H1 (cell line): ENCODE results near the gene GRK3. TPM values are rescaled to one million over a fixed set of nuclear protein-coding genes. Genes with fewer than 3 reads are reported as not detected.

Experiments
- CTCF ChIA-PET: fragments of 300-600 bp; sonication (Branson Sonifier 250); formaldehyde crosslinking; loops from one replicate; lab custom pipeline; 2021; ENCODE audit not compliant: partially characterized antibody; lab: Charles Lee
- POLR2A ChIA-PET: fragments of 300-600 bp; sonication (Branson Sonifier 250); formaldehyde crosslinking; loops from one replicate; lab custom pipeline; 2021; ENCODE audit warnings: inconsistent platforms; ENCODE audit not compliant: partially characterized antibody; lab: Charles Lee
- DNase-seq, 2 experiments: peaks; one replicate each; pipeline versions ENCODE4 v3.0.0 to v3.0.0-alpha.2; 2010 to 2022; ENCODE audit warnings: low spot score in 2 of 2, low read depth in 1 of 2, mixed read lengths in 1 of 2
- FAIRE-seq: peaks from 2 replicates; lab custom pipeline; 2011; peaks lifted over from hg19 to GRCh38; lab: Jason Lieb, UNC
- H2AFZ ChIP-seq: 2 replicates; pipeline ENCODE4 v1.8.1; 2012; ENCODE audit warnings: low read length, inconsistent platforms
- H2AK5ac ChIP-seq: 2 replicates; pipeline ENCODE4 v1.6.1; 2013; ENCODE audit warnings: low read depth, low read length
- H2BK120ac ChIP-seq: replicated peaks from 2 replicates; pipeline ENCODE3; 2013; ENCODE audit warnings: low read depth, low read length, inconsistent platforms
- H2BK12ac ChIP-seq: 2 replicates; pipeline ENCODE4 v1.6.1; 2013; ENCODE audit warnings: low read depth, low read length
- H2BK15ac ChIP-seq: 2 replicates; pipeline ENCODE4 v1.6.1; 2013; ENCODE audit warnings: low read length
- H2BK20ac ChIP-seq: 2 replicates; pipeline ENCODE4 v1.6.1; 2013; ENCODE audit warnings: low read length
- H2BK5ac ChIP-seq: 2 replicates; pipeline ENCODE4 v1.6.1; 2013; ENCODE audit warnings: low read depth, low read length
- H3K14ac ChIP-seq: 2 replicates; pipeline ENCODE4 v1.6.1; 2013; ENCODE audit warnings: inconsistent platforms; ENCODE audit not compliant: insufficient read length
- H3K18ac ChIP-seq: 2 replicates; pipeline ENCODE4 v1.6.1; 2013; ENCODE audit warnings: low read length; ENCODE audit errors: extremely low read depth
- H3K23ac ChIP-seq: 2 replicates; pipeline ENCODE4 v1.6.1; 2013; ENCODE audit warnings: inconsistent platforms; ENCODE audit not compliant: insufficient read length
- H3K23me2 ChIP-seq: 2 replicates; pipeline ENCODE4 v1.6.1; 2013; ENCODE audit warnings: low read depth, low read length
- H3K27ac ChIP-seq: 2 replicates; pipeline ENCODE4 v1.6.1; 2011; ENCODE audit warnings: low read depth, low read length, inconsistent platforms
- H3K27me3 ChIP-seq, 4 experiments: replicated peaks in 1 of 4; 1 replicate in 1 of 4; 2 replicates in 3 of 4; pipeline versions ENCODE4 v1.6.1 to v1.8.1; 2011 to 2013; ENCODE audit warnings: low read length in 3 of 4, mild to moderate bottlenecking in 3 of 4, inconsistent platforms in 2 of 4, mixed read lengths in 2 of 4, moderate library complexity in 1 of 4; ENCODE audit not compliant: control insufficient read depth in 3 of 4, insufficient read depth in 3 of 4; ENCODE audit errors: extremely low read depth in 1 of 4
- H3K36me3 ChIP-seq, 4 experiments: 2 replicates each; pipeline versions ENCODE4 v1.6.1 to v1.8.1; 2011 to 2013; ENCODE audit warnings: mild to moderate bottlenecking in 4 of 4, low read length in 3 of 4, moderate library complexity in 2 of 4, control low read depth in 1 of 4, inconsistent platforms in 1 of 4; ENCODE audit not compliant: insufficient read depth in 4 of 4, control insufficient read depth in 2 of 4
- H3K4ac ChIP-seq: replicated peaks from 2 replicates; pipeline ENCODE3; 2013; ENCODE audit warnings: low read length, low read depth, mixed read lengths, inconsistent platforms; ENCODE audit not compliant: insufficient read length
- H3K4me1 ChIP-seq, 4 experiments: replicated peaks in 1 of 4; 1 replicate in 1 of 4; 2 replicates in 3 of 4; pipeline versions ENCODE4 v1.6.1 to v1.8.1; 2011 to 2013; ENCODE audit warnings: low read length in 3 of 4, inconsistent platforms in 2 of 4, mixed read lengths in 1 of 4; ENCODE audit not compliant: insufficient read depth in 4 of 4, control insufficient read depth in 3 of 4
- H3K4me2 ChIP-seq, 2 experiments: 2 replicates each; pipeline versions ENCODE4 v1.6.1 to v1.8.1; 2011 to 2013; ENCODE audit warnings: low read depth in 2 of 2, low read length in 2 of 2, control low read depth in 1 of 2, inconsistent platforms in 1 of 2, mild to moderate bottlenecking in 1 of 2; ENCODE audit not compliant: insufficient read depth in 1 of 2
- H3K4me3 ChIP-seq, 4 experiments: fragments of 200-600, 300-600 bp in 1 of 4; sonication (generic), shearing (Covaris generic), sonication (Bioruptor Twin) in 1 of 4; 2 replicates each; pipeline versions ENCODE4 v1.5.1 to v1.8.1; 2011 to 2016; ENCODE audit warnings: low read length in 4 of 4, low read depth in 3 of 4, control low read depth in 2 of 4, inconsistent platforms in 2 of 4, mild to moderate bottlenecking in 2 of 4, mixed read lengths in 1 of 4, moderate library complexity in 1 of 4; ENCODE audit not compliant: insufficient read depth in 2 of 4; ENCODE audit errors: extremely low read depth in 1 of 4
- H3K56ac ChIP-seq: replicated peaks from 2 replicates; pipeline ENCODE3; 2013; ENCODE audit warnings: low read depth, mild to moderate bottlenecking, mixed read lengths, low read length, inconsistent platforms; ENCODE audit not compliant: insufficient read length
- H3K79me1 ChIP-seq: 2 replicates; pipeline ENCODE4 v1.6.1; 2013; ENCODE audit warnings: low read depth, low read length, control low read depth
- H3K79me2 ChIP-seq, 2 experiments: 2 replicates each; pipeline versions ENCODE4 v1.6.1 to v1.8.1; 2012 to 2013; ENCODE audit warnings: low read length in 2 of 2, mild to moderate bottlenecking in 2 of 2, inconsistent platforms in 1 of 2; ENCODE audit not compliant: insufficient read depth in 2 of 2, control insufficient read depth in 1 of 2
- H3K9ac ChIP-seq, 4 experiments: replicated peaks in 1 of 4; 1 replicate in 1 of 4; 2 replicates in 3 of 4; pipeline versions ENCODE4 v1.6.1 to v1.8.1; 2011 to 2013; ENCODE audit warnings: low read depth in 3 of 4, low read length in 3 of 4, control low read depth in 2 of 4, mild to moderate bottlenecking in 2 of 4, moderate library complexity in 2 of 4, inconsistent platforms in 1 of 4; ENCODE audit errors: extremely low read depth in 1 of 4
- H3K9me3 ChIP-seq, 2 experiments: 2 replicates each; pipeline versions ENCODE4 v1.6.1 to v1.8.1; 2012 to 2013; ENCODE audit warnings: mild to moderate bottlenecking in 2 of 2, moderate library complexity in 2 of 2, control low read depth in 1 of 2, inconsistent platforms in 1 of 2, low read depth in 1 of 2, low read length in 1 of 2, mixed read lengths in 1 of 2; ENCODE audit not compliant: insufficient read depth in 2 of 2
- H4K20me1 ChIP-seq, 2 experiments: replicated peaks in 1 of 2; 2 replicates each; pipeline versions ENCODE3 to v1.8.1; 2011 to 2013; ENCODE audit warnings: inconsistent platforms in 2 of 2, low read length in 2 of 2, mild to moderate bottlenecking in 1 of 2; ENCODE audit not compliant: insufficient read depth in 2 of 2, control insufficient read depth in 1 of 2
- H4K5ac ChIP-seq: 2 replicates; pipeline ENCODE4 v1.6.1; 2013; ENCODE audit warnings: low read length, low read depth, mixed read lengths, inconsistent platforms; ENCODE audit not compliant: insufficient read length
- H4K8ac ChIP-seq: 2 replicates; pipeline ENCODE4 v1.8.0; 2013; ENCODE audit warnings: mild to moderate bottlenecking, moderate library complexity, low read length, inconsistent platforms; ENCODE audit not compliant: insufficient read depth; ENCODE audit errors: extremely low read depth
- H4K91ac ChIP-seq: replicated peaks from 2 replicates; pipeline ENCODE3; 2013; ENCODE audit warnings: low read length, mixed read lengths, inconsistent platforms; ENCODE audit not compliant: insufficient read length
- ASH2L ChIP-seq: fragments of 200-600, 300-600 bp; sonication (generic); IDR thresholded peaks from one replicate; pipeline ENCODE4 v1.7.1; 2017; ENCODE audit warnings: low read length
- YY1 ChIP-seq: IDR thresholded peaks from 2 replicates; pipeline ENCODE4 v1.6.1; 2011; ENCODE audit warnings: low read depth, mild to moderate bottlenecking, low read length
- WGBS, 2 experiments: shearing (Covaris generic) in 1 of 2; methylation state at CpG; one replicate each; pipeline versions ENCODE4 v1.1.6 to v1.1.7; 2013 to 2015; ENCODE audit warnings: low lambda C conversion rate in 2 of 2, mixed read lengths in 2 of 2, inconsistent platforms in 1 of 2, low coverage in 1 of 2, missing lambda C conversion rate in 1 of 2; ENCODE audit not compliant: insufficient replicate concordance in 2 of 2, insufficient coverage in 1 of 2, insufficient read length in 1 of 2; ENCODE audit errors: extremely low coverage in 1 of 2, missing lambda C conversion rate in 1 of 2; 5-methylcytosine and 5-hydroxymethylcytosine counted together
- polyA plus RNA-seq, 7 experiments: library from polyadenylated mRNA; depleted of rRNA in 3 of 7; stranded (reverse) in 5 of 7; unstranded in 2 of 7; fragments of >200 nt in 5 of 7; fragments of 200-250 nt in 2 of 7; gene quantifications; 1 replicate in 5 of 7; 2 replicates in 1 of 7; 4 replicates in 1 of 7; pipeline versions ENCODE4 v1.2.1 to v1.2.3, GENCODE V29; 2011 to 2013; ENCODE audit warnings: missing spikeins in 2 of 7, mixed read lengths in 2 of 7
- total RNA-seq: library from RNA; stranded (reverse); fragmentation: NEBNext Ultra II Directional; extraction: Animal tissue kit (Norgen Biotek cat#: 25700); gene quantifications from 2 replicates; pipeline ENCODE4 v1.2.1, GENCODE V29; 2021
- TF ChIP-seq, protein P1 (sequence below): IDR thresholded peaks from 2 replicates; pipeline ENCODE4 v1.6.1; 2012; ENCODE audit warnings: inconsistent platforms

The GRK3 gene
- total and polyA plus RNA-seq, 2 of the 8 experiments (the other 6 are each of a cell fraction or from before 2014, with no cell fraction given) = 7.5 to 35.3 TPM

DNA sequence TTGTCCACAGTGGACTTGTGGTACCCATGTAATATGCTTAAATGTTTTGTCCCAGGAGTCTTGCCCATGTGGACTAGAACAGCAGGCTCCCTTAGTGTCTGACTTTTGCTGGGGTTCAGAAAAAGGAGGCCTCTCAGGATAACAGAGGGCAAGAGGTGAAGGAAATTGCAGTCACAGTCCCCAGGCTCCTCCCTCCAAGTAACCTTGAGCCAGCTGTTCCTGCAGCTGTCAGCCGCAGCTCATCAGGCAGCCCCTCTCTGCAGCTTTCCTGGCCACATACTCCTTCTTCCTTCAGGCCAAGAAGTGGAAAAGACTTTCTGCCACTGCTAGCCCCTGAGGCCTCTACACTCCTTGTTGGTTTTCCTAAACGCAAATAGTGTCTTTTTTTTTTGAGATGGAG, 171.2 kb downstream of the GRK3 start:
- TF ChIP-seq, protein P1, sequence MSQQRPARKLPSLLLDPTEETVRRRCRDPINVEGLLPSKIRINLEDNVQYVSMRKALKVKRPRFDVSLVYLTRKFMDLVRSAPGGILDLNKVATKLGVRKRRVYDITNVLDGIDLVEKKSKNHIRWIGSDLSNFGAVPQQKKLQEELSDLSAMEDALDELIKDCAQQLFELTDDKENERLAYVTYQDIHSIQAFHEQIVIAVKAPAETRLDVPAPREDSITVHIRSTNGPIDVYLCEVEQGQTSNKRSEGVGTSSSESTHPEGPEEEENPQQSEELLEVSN = no peak
- no peak for TF ChIP-seq ASH2L
- no peak for TF ChIP-seq YY1
- H3K9me3 ChIP-seq = no peaks in the 10 kb centered on the region
- H3K79me2 ChIP-seq = no peaks in the 10 kb centered on the region
- WGBS, 2 experiments = 0% methylated on average over 1 of the region's 2 CpGs; no CpG with 5 or more reads in 1 of the 2 experiments
- no peaks in the 10 kb centered on the region for H3K79me1 ChIP-seq
- H4K91ac ChIP-seq = no peak overlapping the region
- ChIA-PET POLR2A (interaction anchor here (1.4 kb wide), 1 partner anchor 9 kb away, joined by 3 read pairs; no protein-coding TSS in a partner anchor), CTCF (no interaction called here)
- no peaks in the 10 kb centered on the region for H4K20me1 ChIP-seq
- no peak overlapping the region for H3K23ac ChIP-seq
- H2BK120ac ChIP-seq = no peak overlapping the region
- H3K4ac ChIP-seq = no peak overlapping the region
- DNase-seq = no peak
- no peak overlapping the region for H2BK15ac ChIP-seq
- H3K14ac ChIP-seq = no peak overlapping the region
- no peak overlapping the region for H3K4me2 ChIP-seq
- H3K4me3 ChIP-seq = no peak overlapping the region
- no peak overlapping the region for H2BK20ac ChIP-seq
- no peak for FAIRE-seq
- H2BK5ac ChIP-seq = no peak overlapping the region
- no peak overlapping the region for H4K8ac ChIP-seq
- H3K9ac ChIP-seq = no peak overlapping the region
- H3K18ac ChIP-seq = no peak overlapping the region
- no peak overlapping the region for H4K5ac ChIP-seq
- no peak overlapping the region for H3K56ac ChIP-seq
- no peak overlapping the region for H2BK12ac ChIP-seq
- no peak overlapping the region for H3K27ac ChIP-seq
- H3K23me2 ChIP-seq = no peaks in the 10 kb centered on the region
- no peak overlapping the region for H2AFZ ChIP-seq
- H3K27me3 ChIP-seq = no peaks in the 10 kb centered on the region
- no peak overlapping the region for H2AK5ac ChIP-seq
- no peaks in the 10 kb centered on the region for H3K4me1 ChIP-seq
- no peaks in the 10 kb centered on the region for H3K36me3 ChIP-seq
